ENCODE measurements around the gene PRR18. TPM values are rescaled to one million over a fixed set of nuclear protein-coding genes. Genes with fewer than 3 reads are reported as not detected.
"Not testable (repeated sequence)": the region's sequence is repeated elsewhere in the genome, so short reads cannot be mapped to it uniquely, and the experiment has no call there.

Gene PRR18
- total RNA-seq: not detected in 2 replicates

GRCh38 chr6:166308033-166308768 lies at the start of gene PRR18:
PRR18 (minus strand) TSS chr6:166308392; CDS start chr6:166308142, 250 bp downstream.
- DNase-seq (ENCODE audit: extremely low read depth, low read depth, low spot score): no peak

GRCh38 chr6:166355552-166355951 lies 47.4 kb upstream of the PRR18 start:
- DNase-seq (ENCODE audit: extremely low read depth, low read depth, low spot score): no peak

- no peak for DNase-seq (ENCODE audit: extremely low read depth, low read depth, low spot score)
These were observed 46.8 kb upstream of the PRR18 start for GRCh38 chr6:166354965-166355364.

GRCh38 chr6:166354143-166354542 lies 46.0 kb upstream of the PRR18 start:
- DNase-seq (ENCODE audit: extremely low read depth, low read depth, low spot score): no peak

- no peak for DNase-seq (ENCODE audit: extremely low read depth, low read depth, low spot score)
These were observed 45.3 kb upstream of the PRR18 start for GRCh38 chr6:166353507-166353906.

- DNase-seq (ENCODE audit: extremely low read depth, low read depth, low spot score): no peak
These were observed 44.7 kb upstream of the PRR18 start for GRCh38 chr6:166352923-166353322.

GRCh38 chr6:166351715-166352285 lies 43.6 kb upstream of the PRR18 start:
- DNase-seq (ENCODE audit: extremely low read depth, low read depth, low spot score): no peak

- DNase-seq (ENCODE audit: extremely low read depth, low read depth, low spot score): no peak
These were observed 40.2 kb upstream of the PRR18 start for GRCh38 chr6:166348305-166348949.

GRCh38 chr6:166346965-166347364 lies 38.8 kb upstream of the PRR18 start:
- DNase-seq (ENCODE audit: extremely low read depth, low read depth, low spot score): no peak

- DNase-seq (ENCODE audit: extremely low read depth, low read depth, low spot score): no peak
These were observed 38.3 kb upstream of the PRR18 start for GRCh38 chr6:166346449-166346848.

GRCh38 chr6:166345672-166346071 lies 37.5 kb upstream of the PRR18 start:
- not testable (repeated sequence) for DNase-seq (ENCODE audit: extremely low read depth, low read depth, low spot score)

- DNase-seq (ENCODE audit: extremely low read depth, low read depth, low spot score): not testable (repeated sequence)
These were observed 36.7 kb upstream of the PRR18 start for GRCh38 chr6:166344921-166345320.

GRCh38 chr6:166344240-166344639 lies 36.0 kb upstream of the PRR18 start:
- DNase-seq (ENCODE audit: extremely low read depth, low read depth, low spot score): no peak

GRCh38 chr6:166343150-166343487 lies 34.9 kb upstream of the PRR18 start:
- DNase-seq (ENCODE audit: extremely low read depth, low read depth, low spot score): no peak

GRCh38 chr6:166342349-166343149 lies 34.4 kb upstream of the PRR18 start, which contains the start of gene SFT2D1:
SFT2D1 (minus strand) TSS chr6:166342545; CDS start chr6:166342481, 64 bp downstream.
- no peak for DNase-seq (ENCODE audit: extremely low read depth, low read depth, low spot score)

GRCh38 chr6:166341977-166342348 lies 33.8 kb upstream of the PRR18 start:
- DNase-seq (ENCODE audit: extremely low read depth, low read depth, low spot score): no peak

GRCh38 chr6:166341464-166341863 lies 33.3 kb upstream of the PRR18 start:
- no peak for DNase-seq (ENCODE audit: extremely low read depth, low read depth, low spot score)

- DNase-seq (ENCODE audit: extremely low read depth, low read depth, low spot score): no peak
These were observed 30.7 kb upstream of the PRR18 start for GRCh38 chr6:166338854-166339253.

GRCh38 chr6:166336847-166337246 lies 28.7 kb upstream of the PRR18 start:
- no peak for DNase-seq (ENCODE audit: extremely low read depth, low read depth, low spot score)

GRCh38 chr6:166335378-166336302 lies 27.4 kb upstream of the PRR18 start:
- no peak for DNase-seq (ENCODE audit: extremely low read depth, low read depth, low spot score)

All from glomerular endothelial cell (primary cell).